HG03565 (cell line): Measurements from ENCODE around the gene RETSAT.
"Not testable (repeated sequence)": the region's sequence is repeated elsewhere in the genome, so short reads cannot be mapped to it uniquely, and the experiment has no call there.

Experiments
- ATAC-seq: cut with Tn5 transposase; IDR thresholded peaks from one replicate; pipeline ENCODE4 v1.9.1; 2021; ENCODE audit warnings: mild to moderate bottlenecking, moderate library complexity; ENCODE audit not compliant: unreplicated experiment

Gene RETSAT

GRCh38 chr2:85354286-85355072, at the start of gene RETSAT, which contains the start of gene ELMOD3:
Gene RETSAT, minus strand, starts transcription at chr2:85354528. Its CDS starts 21 bp downstream, at chr2:85354507.
Gene ELMOD3, plus strand, starts transcription at chr2:85354769. Its CDS starts 2,430 bp downstream, at chr2:85357199.
- peak; percentile 97 for ATAC-seq

GRCh38 chr2:85401844-85402243, 47.5 kb upstream of the RETSAT start:
- ATAC-seq, result no peak

- ATAC-seq, result no peak
These were observed 47.1 kb upstream of the RETSAT start for GRCh38 chr2:85401464-85401805.

- ATAC-seq, result no peak
These were observed 46.5 kb upstream of the RETSAT start for GRCh38 chr2:85400541-85401463.

GRCh38 chr2:85400023-85400422, 45.7 kb upstream of the RETSAT start:
- no peak for ATAC-seq

- ATAC-seq, result no peak
These were observed 44.8 kb upstream of the RETSAT start for GRCh38 chr2:85399183-85399455.

GRCh38 chr2:85398426-85399182, 44.3 kb upstream of the RETSAT start:
- ATAC-seq, result no peak

GRCh38 chr2:85397925-85398331, 43.6 kb upstream of the RETSAT start:
- no peak for ATAC-seq

GRCh38 chr2:85396531-85397470, 42.5 kb upstream of the RETSAT start:
- ATAC-seq, result no peak

- no peak for ATAC-seq
These were observed 41.7 kb upstream of the RETSAT start for GRCh38 chr2:85395912-85396475.

GRCh38 chr2:85394976-85395375, 40.6 kb upstream of the RETSAT start:
- no peak for ATAC-seq

- ATAC-seq, result no peak
These were observed 39.9 kb upstream of the RETSAT start for GRCh38 chr2:85394261-85394681.

GRCh38 chr2:85393836-85394235, 39.5 kb upstream of the RETSAT start:
- ATAC-seq, result no peak

- no peak for ATAC-seq
These were observed 36.8 kb upstream of the RETSAT start for GRCh38 chr2:85390941-85391669.

GRCh38 chr2:85388878-85389538, 34.7 kb upstream of the RETSAT start:
- ATAC-seq, result no peak

GRCh38 chr2:85387754-85388153, 33.4 kb upstream of the RETSAT start:
- ATAC-seq, result no peak

- no peak for ATAC-seq
These were observed 31.4 kb upstream of the RETSAT start for GRCh38 chr2:85385746-85386145.

GRCh38 chr2:85383850-85384249, 29.5 kb upstream of the RETSAT start:
- ATAC-seq, result no peak

- ATAC-seq, result not testable (repeated sequence)
These were observed 28.8 kb upstream of the RETSAT start for GRCh38 chr2:85383151-85383550.
